AG09309 (cell line): ENCODE measurements around the gene RNASET2.

Experiments used
- DNase-seq: peaks from one replicate; pipeline ENCODE4 v3.0.0-alpha.2; 2010; ENCODE audit warnings: low read depth
- H3K4me3 ChIP-seq: 2 replicates; pipeline ENCODE4 v1.5.1; 2011; ENCODE audit warnings: mild to moderate bottlenecking, low read depth, low read length, moderate library complexity; ENCODE audit not compliant: control insufficient read depth
- TF ChIP-seq, protein P1 (sequence below): IDR thresholded peaks from 2 replicates; pipeline ENCODE4 v1.5.1; 2011; ENCODE audit warnings: mild to moderate bottlenecking, low read depth, low read length, inconsistent platforms; ENCODE audit not compliant: insufficient read depth, control insufficient read depth; ENCODE audit errors: missing control alignments

RNASET2 gene

DNA sequence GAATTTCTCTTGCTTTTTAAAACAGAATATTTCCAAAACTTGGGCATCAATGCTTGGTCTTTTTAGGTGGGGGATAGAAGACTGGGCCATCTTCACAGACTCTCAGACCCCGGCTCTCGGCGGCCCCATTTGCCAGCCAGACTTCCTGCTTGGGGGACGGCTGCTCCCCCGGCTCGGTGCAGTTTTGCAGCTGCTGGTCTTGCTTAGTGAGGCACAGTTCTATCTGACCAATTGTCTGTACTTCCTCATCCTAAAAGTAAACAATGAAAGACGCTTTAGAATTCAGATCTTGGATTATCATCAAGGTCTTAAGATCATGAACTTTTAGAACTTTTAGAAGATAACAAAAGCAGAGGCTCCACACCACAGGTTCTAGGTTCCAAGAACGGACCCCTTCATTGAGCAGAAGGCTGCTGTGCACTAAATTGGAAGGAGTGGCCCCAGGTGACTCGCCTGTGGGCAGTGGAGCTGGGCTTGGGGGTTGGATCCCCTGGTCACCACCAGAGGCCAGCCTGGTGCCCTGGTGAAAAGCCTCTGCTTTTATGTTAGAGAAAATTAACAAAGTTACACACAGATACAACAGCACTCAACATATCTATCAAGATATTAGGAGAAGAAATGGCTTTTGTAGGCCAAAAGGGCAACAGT, 26.7 kb downstream of the RNASET2 start:
- no peak for DNase-seq
- H3K4me3 ChIP-seq, result no peak overlapping the region
- TF ChIP-seq, protein P1, sequence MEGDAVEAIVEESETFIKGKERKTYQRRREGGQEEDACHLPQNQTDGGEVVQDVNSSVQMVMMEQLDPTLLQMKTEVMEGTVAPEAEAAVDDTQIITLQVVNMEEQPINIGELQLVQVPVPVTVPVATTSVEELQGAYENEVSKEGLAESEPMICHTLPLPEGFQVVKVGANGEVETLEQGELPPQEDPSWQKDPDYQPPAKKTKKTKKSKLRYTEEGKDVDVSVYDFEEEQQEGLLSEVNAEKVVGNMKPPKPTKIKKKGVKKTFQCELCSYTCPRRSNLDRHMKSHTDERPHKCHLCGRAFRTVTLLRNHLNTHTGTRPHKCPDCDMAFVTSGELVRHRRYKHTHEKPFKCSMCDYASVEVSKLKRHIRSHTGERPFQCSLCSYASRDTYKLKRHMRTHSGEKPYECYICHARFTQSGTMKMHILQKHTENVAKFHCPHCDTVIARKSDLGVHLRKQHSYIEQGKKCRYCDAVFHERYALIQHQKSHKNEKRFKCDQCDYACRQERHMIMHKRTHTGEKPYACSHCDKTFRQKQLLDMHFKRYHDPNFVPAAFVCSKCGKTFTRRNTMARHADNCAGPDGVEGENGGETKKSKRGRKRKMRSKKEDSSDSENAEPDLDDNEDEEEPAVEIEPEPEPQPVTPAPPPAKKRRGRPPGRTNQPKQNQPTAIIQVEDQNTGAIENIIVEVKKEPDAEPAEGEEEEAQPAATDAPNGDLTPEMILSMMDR, result no peak

DNA sequence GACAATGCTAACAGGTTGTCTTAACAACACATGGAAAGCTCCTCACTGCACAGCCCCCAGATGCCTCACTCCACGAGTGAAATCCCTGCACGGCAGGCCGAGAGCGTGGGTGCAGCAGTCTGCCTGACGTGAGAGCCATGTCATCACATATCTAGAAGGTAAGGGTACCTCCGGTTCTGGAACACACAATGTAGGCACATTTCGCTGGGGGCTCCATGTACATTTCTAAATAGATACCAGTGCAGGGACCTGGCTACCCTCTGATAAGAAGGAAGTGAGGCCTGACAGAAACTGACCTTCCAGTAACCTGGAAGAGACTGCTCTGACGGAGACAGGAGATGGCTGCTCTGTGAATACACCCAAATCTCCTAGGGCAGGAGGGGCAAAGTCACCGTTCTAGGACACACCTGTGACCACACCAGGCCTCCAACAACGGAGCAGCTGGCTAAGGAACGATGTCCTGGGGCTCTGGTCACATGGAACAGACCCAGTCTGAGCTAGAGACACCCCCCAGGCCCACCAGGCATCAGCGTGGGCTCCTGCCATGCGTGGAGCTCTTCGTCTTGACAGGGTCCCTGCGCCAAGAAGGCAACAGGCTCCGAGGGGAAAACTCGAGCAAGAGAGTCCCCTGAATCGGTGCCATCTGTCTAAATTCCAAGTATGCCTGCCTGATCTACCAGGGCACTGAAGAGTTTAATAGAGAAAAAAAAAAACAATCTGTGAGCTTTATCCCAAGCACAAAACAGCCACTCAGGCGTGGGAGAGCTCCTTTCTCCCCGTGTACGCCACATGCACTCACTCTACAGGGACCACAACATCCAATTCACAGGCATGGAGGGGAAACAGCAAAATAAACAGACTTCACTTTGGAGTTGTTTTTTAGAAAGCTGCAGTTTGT, 27.5 kb downstream of the RNASET2 start:
- TF ChIP-seq, protein P1, result no peak
- no peak for DNase-seq
- H3K4me3 ChIP-seq, result no peak overlapping the region

DNA sequence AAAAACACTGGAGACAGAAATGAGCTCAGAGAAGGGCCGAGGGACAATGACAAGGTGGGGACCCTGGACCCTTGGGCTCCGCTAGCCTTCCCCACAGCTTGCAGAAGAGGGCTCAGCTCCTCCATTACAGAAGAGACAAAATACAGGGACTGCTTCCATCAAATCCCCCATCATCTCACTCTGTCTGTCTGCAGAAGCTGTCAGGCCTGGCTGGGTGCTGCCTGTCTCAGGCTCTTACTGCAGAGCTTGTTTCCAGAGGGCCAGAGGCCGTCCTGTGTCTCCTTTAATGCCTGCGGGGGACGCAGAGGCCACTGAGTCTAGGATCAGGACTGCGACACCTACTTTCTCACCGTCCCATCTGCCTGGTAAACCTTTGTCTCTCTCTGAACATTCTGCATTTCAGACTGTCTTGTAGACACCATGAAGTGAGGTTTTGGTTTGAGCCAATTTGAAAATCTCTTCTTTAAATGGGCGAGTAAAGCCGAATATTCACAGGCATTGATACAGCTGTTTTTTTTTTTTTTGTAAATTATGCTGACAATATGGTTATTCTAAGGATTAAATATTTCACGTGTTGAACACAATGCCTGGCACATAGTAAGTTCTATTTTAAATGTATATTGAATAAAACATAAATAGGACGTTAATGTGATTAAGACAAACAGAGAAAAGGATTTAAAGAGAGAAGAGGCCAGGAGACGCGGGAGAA, 28.3 kb downstream of the RNASET2 start:
- no peak for DNase-seq
- TF ChIP-seq, protein P1, result no peak
- H3K4me3 ChIP-seq, result no peak overlapping the region

DNA sequence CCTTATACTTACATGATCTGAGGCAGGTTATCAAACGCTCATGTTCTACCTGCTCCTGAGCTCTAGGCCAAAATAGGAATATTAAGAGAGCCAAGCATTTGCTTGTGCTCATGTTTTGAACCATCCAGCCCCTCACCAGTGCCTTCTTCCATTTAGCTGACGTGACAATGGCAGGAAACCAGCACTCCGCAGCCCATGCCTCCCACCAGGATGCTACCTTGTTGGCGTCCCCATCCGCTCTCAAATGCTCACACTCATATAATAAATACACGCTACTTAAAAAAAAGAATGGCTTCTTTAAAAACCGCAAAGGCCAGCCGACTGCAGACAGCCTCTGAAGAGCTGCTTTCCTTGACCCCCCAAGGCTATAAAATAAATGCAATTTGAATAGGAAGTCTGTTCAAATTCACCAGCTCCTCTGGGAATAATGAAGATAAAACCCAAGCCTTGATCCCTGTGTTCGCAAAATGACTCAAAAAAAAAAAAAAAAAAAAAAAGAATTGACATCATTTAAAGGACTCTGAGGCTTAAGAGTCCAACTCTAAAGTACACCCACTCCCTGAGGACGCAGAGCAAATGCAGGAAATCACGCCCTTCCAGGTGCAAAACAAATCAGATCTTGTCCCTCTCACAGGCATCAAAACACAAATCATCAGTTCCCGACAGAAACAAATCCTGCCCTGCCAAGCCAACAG, 29.0 kb downstream of the RNASET2 start:
- TF ChIP-seq, protein P1, result no peak
- no peak for DNase-seq
- no peak overlapping the region for H3K4me3 ChIP-seq

DNA sequence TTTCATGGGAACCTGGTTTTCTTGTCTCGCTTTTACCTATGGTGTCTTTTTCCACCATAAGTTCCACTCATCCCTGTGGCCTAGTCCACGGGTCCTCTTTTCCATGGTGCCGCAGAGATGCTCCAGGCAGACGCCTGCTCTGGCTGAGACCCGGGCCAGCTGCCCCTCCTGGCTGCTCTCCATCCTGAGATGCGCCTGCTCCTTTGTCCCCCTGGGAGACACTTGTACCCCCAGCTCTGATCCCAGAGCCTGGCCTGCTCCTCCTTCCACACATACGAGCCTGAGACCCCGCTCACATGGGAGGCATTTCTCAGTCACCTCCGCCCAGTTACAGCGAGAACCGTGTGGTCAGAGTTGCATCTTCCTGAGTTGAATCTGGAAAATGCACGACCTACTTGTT, 29.6 kb downstream of the RNASET2 start:
- H3K4me3 ChIP-seq, result no peak overlapping the region
- TF ChIP-seq, protein P1, result no peak
- DNase-seq, result no peak
